Esophagus muscularis mucosa (tissue), 4 donors: ENCODE results near the gene SLC9B1. TPM values are rescaled to one million over a fixed set of nuclear protein-coding genes. Genes with fewer than 3 reads are reported as not detected.
"Not testable (repeated sequence)": the region's sequence is repeated elsewhere in the genome, so short reads cannot be mapped to it uniquely, and the experiment has no call there.

Experiments
- DNase-seq: peaks from one replicate; pipeline ENCODE4 v3.0.0-alpha.2; 2017; ENCODE audit errors: extremely low spot score
- H3K27ac ChIP-seq, 4 donors: fragments of 200-600 bp; sonication (generic); replicated peaks in 1 of 4; 1 replicate in 3 of 4; 2 replicates in 1 of 4; pipeline ENCODE4 v1.5.1; 2016 to 2019; ENCODE audit warnings: mild to moderate bottlenecking in 1 of 4
- H3K27me3 ChIP-seq, 4 donors: fragments of 200-600 bp; sonication (generic); one replicate each; pipeline versions ENCODE4 v1.5.1 to v1.6.0; 2016 to 2019
- H3K36me3 ChIP-seq, 4 donors: fragments of 200-600 bp; sonication (generic); one replicate each; pipeline ENCODE4 v1.5.1; 2016 to 2019
- H3K4me1 ChIP-seq, 4 donors: fragments of 200-600 bp; sonication (generic); one replicate each; pipeline ENCODE4 v1.5.1; 2016 to 2019
- H3K4me3 ChIP-seq, 4 donors: fragments of 200-600 bp; sonication (generic); 1 replicate in 2 of 4; 2 replicates in 2 of 4; pipeline ENCODE4 v1.5.1; 2016 to 2019; ENCODE audit warnings: mild to moderate bottlenecking in 4 of 4, moderate library complexity in 1 of 4
- H3K9me3 ChIP-seq, 4 donors: fragments of 200-600 bp; sonication (generic); 1 replicate in 3 of 4; 2 replicates in 1 of 4; pipeline ENCODE4 v1.5.1; 2016 to 2019
- EP300 ChIP-seq: sonication (generic); formaldehyde crosslinking; IDR thresholded peaks from one replicate; pipeline ENCODE4 v1.6.1; 2017; ENCODE audit warnings: antibody characterized with exemption
- POLR2A ChIP-seq: fragments of 450-650 bp; IDR thresholded peaks from one replicate; pipeline ENCODE4 v1.6.1; 2017; ENCODE audit warnings: antibody characterized with exemption, moderate library complexity, mild to moderate bottlenecking, low read depth
- POLR2AphosphoS5 ChIP-seq, 2 donors: sonication (generic); formaldehyde crosslinking; IDR thresholded peaks; one replicate each; pipeline ENCODE4 v1.6.1; 2017; ENCODE audit warnings: antibody characterized with exemption in 2 of 2
- WGBS: methylation state at CpG from one replicate; pipeline ENCODE4 v1.1.5; 2018; 5-methylcytosine and 5-hydroxymethylcytosine counted together
- intact Hi-C: fragments of 100-400 bp; cut with DNase I; formaldehyde crosslinking; loops from one replicate; pipeline ENCODE4 v1.15.1; 2023
- total RNA-seq, 4 donors: library from RNA; depleted of rRNA; stranded (reverse); fragments of >200 nt; gene quantifications; one replicate each; pipeline versions ENCODE4 v1.1.0 to v1.2.1, GENCODE V29; 2016
- TF ChIP-seq, protein P1 (sequence below), 3 experiments: fragments of 200-600 bp in 2 of 3; fragments of 450-650 bp in 1 of 3; sonication (generic) in 2 of 3; IDR thresholded peaks; one replicate each; pipeline ENCODE4 v1.5.1; 2017 to 2019; ENCODE audit warnings: antibody characterized with exemption in 3 of 3, mild to moderate bottlenecking in 2 of 3, moderate library complexity in 1 of 3

The SLC9B1 gene
- total RNA-seq, 4 donors from 2014 or later: 0.29 to 1.3 (median 0.99) TPM; not detected in 1

DNA sequence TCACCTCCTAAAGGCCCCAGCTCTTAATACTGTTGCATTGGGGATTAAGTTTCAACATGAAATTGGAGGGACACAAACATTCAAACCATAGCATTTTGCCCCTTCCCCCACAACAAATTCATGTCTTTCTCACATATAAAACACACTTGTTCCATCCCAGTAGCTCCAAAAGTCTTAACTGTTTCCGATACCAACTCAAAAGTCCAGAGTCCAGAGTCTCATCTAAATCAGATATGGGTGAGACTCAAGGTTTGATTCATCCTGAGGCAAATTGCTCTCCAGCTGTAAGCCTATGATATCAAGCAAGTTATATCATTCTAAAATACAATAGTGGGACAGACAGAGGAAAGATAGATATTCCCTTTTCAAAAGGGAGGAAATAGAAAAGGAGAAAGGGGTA lies 8.7 kb downstream of the SLC9B1 start:
- TF ChIP-seq POLR2AphosphoS5 (IDR thresholded peaks at IDR 0.05) (no peak), EP300 (no peak), POLR2A (no peak)
- TF ChIP-seq, protein P1, sequence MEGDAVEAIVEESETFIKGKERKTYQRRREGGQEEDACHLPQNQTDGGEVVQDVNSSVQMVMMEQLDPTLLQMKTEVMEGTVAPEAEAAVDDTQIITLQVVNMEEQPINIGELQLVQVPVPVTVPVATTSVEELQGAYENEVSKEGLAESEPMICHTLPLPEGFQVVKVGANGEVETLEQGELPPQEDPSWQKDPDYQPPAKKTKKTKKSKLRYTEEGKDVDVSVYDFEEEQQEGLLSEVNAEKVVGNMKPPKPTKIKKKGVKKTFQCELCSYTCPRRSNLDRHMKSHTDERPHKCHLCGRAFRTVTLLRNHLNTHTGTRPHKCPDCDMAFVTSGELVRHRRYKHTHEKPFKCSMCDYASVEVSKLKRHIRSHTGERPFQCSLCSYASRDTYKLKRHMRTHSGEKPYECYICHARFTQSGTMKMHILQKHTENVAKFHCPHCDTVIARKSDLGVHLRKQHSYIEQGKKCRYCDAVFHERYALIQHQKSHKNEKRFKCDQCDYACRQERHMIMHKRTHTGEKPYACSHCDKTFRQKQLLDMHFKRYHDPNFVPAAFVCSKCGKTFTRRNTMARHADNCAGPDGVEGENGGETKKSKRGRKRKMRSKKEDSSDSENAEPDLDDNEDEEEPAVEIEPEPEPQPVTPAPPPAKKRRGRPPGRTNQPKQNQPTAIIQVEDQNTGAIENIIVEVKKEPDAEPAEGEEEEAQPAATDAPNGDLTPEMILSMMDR (IDR thresholded peaks at IDR 0.05): no peak
- peak overlapping the region in 3 of 4 donors; percentile 74 to 82 (median 81) for H3K27ac ChIP-seq
- H3K36me3 ChIP-seq: no peaks in the 10 kb centered on the region
- no peaks in the 10 kb centered on the region for H3K27me3 ChIP-seq
- no peaks in the 10 kb centered on the region for H3K9me3 ChIP-seq
- H3K4me3 ChIP-seq: no peak overlapping the region
- DNase-seq: no peak
- H3K4me1 ChIP-seq: peaks cover 19 to 29% (median 21%) of the 10 kb centered on the region in 4 donors
- 93% methylated on average over 1 of the region's 1 CpG for WGBS
- intact Hi-C loops: loop anchor here (2.0 to 5.0 kb wide), 2 partner anchors 182 to 389 kb away; no protein-coding TSS in a partner anchor

DNA sequence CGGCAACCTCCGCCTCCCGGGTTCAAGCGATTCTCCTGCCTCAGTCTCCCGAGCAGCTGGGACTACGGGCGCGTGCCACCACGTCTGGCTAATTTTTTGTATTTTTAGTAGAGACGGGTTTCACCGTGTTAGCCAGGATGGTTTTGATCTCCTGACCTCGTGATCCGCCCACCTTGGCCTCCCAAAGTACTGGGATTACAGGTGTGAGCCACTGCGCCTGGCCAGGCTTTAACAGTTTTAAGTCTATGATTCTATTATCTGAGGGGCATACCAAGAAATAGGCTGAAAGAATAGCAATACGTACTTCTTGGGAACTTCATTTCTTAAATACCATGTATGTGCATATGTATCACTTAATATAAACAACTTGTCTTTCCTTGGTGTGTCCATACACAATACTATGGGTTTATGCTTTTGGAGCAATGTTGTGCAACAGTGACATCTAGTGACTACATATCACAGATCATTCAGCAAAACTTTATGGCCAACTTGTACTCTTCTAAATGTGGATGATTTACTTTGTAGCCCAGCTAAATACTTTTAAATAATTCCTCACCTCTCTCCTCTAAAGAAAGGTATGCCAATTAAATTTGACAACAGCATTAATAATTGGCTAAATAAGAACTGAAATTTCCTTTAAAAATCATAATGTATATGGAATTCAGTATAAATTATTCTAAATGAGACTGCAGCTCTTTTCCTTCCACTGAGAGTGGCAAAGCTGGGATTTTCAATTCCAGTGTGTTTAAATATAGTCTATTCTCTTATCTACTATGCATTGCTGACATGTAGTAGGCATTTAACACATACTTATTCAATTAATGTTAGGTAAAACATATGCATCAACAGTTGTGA lies 10.4 kb downstream of the SLC9B1 start:
- Histone ChIP-seq H3K36me3 (no peaks in the 10 kb centered on the region), H3K4me1 (peaks cover 19 to 29% (median 21%) of the 10 kb centered on the region in 4 donors), H3K4me3 (no peak overlapping the region), H3K27ac (no peak overlapping the region), H3K27me3 (no peaks in the 10 kb centered on the region), H3K9me3 (no peaks in the 10 kb centered on the region)
- TF ChIP-seq EP300: no peak
- no peak for TF ChIP-seq POLR2AphosphoS5 (IDR thresholded peaks at IDR 0.05)
- TF ChIP-seq, protein P1 (IDR thresholded peaks at IDR 0.05): peak; percentile 62 to 73 (median 70)
- no peak for TF ChIP-seq POLR2A
- intact Hi-C loops: no loop called here
- no peak for DNase-seq
- WGBS: 70% methylated on average over 15 of the region's 15 CpGs

DNA sequence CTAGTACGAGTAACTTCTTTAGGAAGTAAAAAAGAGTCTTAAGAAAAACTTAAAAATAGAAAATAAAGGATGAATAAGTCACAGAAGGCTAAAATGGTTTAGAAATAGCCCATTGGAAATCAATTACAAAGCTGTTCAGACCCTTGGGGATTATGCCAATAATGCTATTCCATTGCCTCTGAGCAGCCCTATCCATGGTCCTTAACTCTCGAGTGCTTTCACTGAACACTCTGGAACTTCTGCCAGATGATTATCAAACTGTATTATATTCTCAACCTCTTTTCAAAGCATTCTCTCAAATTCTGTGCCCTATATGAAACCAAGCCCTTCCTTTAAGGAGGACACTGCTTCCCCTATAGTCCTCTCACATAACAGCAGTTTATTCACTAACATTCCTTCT lies 17.0 kb downstream of the SLC9B1 start:
- 75% methylated on average over 2 of the region's 2 CpGs for WGBS
- H3K27me3 ChIP-seq: no peaks in the 10 kb centered on the region
- TF ChIP-seq, protein P1 (IDR thresholded peaks at IDR 0.05): no peak
- TF ChIP-seq EP300: no peak
- no peak for TF ChIP-seq POLR2A
- TF ChIP-seq POLR2AphosphoS5 (IDR thresholded peaks at IDR 0.05): no peak

DNA sequence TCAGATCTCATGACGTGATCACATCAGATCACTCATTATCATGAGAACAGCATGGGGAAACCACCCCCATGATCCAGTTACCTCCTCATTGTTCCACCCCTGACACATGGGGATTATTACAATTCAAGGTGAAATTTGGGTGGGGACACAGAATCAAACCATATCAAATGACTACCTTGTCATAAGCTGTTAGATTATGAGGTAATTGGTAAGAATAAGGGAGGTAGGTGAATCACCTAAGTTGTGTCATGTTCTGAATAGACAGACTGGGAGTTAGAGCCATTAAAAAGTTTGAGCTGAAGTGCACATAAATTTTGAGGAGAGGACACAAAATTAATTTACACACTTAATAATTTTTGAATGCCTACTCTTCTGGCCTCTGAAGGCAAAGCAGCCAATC lies 24.7 kb downstream of the SLC9B1 start:
- Histone ChIP-seq H3K36me3 (no peaks in the 10 kb centered on the region), H3K27ac (no peak overlapping the region), H3K4me3 (no peak overlapping the region), H3K27me3 (no peaks in the 10 kb centered on the region), H3K4me1 (no peaks in the 10 kb centered on the region), H3K9me3 (no peaks in the 10 kb centered on the region)
- TF ChIP-seq EP300 (no peak), POLR2AphosphoS5 (IDR thresholded peaks at IDR 0.05) (no peak), POLR2A (no peak)
- TF ChIP-seq, protein P1 (IDR thresholded peaks at IDR 0.05): no peak
- no peak for DNase-seq
- intact Hi-C loops: no loop called here
- 80% methylated on average over 1 of the region's 1 CpG for WGBS

More for the DNA sequence above, 17.0 kb downstream of the SLC9B1 start:
- no peak for DNase-seq
- no peak overlapping the region for H3K27ac ChIP-seq
- intact Hi-C loops: no loop called here
- H3K4me3 ChIP-seq: no peak overlapping the region
- no peaks in the 10 kb centered on the region for H3K4me1 ChIP-seq
- H3K9me3 ChIP-seq: no peaks in the 10 kb centered on the region
- no peaks in the 10 kb centered on the region for H3K36me3 ChIP-seq

DNA sequence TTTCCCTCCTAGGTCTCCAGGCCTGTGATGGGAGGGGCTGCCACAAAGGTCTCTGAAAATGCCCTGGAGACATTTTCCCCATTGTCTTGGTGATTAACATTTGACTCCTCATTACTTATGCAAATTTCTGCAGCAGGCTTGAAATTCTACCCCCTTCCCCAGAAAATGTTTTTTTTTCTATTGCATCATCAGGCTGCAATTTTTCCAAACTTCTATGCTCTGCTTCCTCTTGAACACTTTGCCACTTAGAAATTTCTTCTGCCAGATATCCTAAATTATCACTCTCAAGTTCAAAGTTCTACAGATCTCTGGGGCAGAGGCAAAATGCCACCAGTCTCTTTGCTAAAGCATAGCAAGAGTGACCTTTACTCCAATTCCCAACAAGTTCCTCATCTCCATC lies 25.5 kb downstream of the SLC9B1 start:
- H3K27me3 ChIP-seq, H3K4me3 ChIP-seq, H3K27ac ChIP-seq, DNase-seq, H3K4me1 ChIP-seq, H3K36me3 ChIP-seq, H3K9me3 ChIP-seq, intact Hi-C loops: not testable (repeated sequence)
